Measurements from ENCODE around the gene ARHGEF4. TPM values are rescaled to one million over a fixed set of nuclear protein-coding genes. Genes with fewer than 3 reads are reported as not detected.
A peak's percentile ranks its signal among the peaks of the same experiment; 100 is the strongest.

Gene ARHGEF4
- total RNA-seq, 3 donors from 2014 or later, result 0.94 to 14.0 (median 1.5) TPM

- no peak for TF ChIP-seq CTCF (IDR thresholded peaks at IDR 0.05)
- ATAC-seq (no peak), DNase-seq (no peak)
- Histone ChIP-seq H3K36me3 (ENCODE audit: low read depth) (no peaks in the 10 kb centered on the region), H3K9me3 (no peaks in the 10 kb centered on the region), H3K4me3 (no peak overlapping the region), H3K4me1 (ENCODE audit: low read depth) (peaks cover 7% of the 10 kb centered on the region)
- intact Hi-C loops (cut with DNase I, micrococcal nuclease), result loop anchor here (5.0 kb wide), 1 partner anchor 77 kb away; no protein-coding TSS in a partner anchor
These were observed 41.3 kb upstream of the ARHGEF4 start for GRCh38 chr2:130795431-130795830.

- no peak for ATAC-seq
- intact Hi-C loops (cut with DNase I, micrococcal nuclease), result loop anchor here (5.0 kb wide), 1 partner anchor 76 kb away; no protein-coding TSS in a partner anchor
- no peak for DNase-seq
These were observed 40.4 kb upstream of the ARHGEF4 start for GRCh38 chr2:130796290-130796689.

GRCh38 chr2:130797493-130798435 lies 39.0 kb upstream of the ARHGEF4 start:
- ATAC-seq, result peak; percentile 98
- intact Hi-C loops (cut with DNase I, micrococcal nuclease), result loop anchor here (5.0 kb wide), 1 partner anchor 75 kb away; no protein-coding TSS in a partner anchor
- no peaks in the 10 kb centered on the region for H3K36me3 ChIP-seq (ENCODE audit: low read depth)
- DNase-seq, result peak; percentile 91 to 93 (median 92)
- peaks cover 7% of the 10 kb centered on the region for H3K4me1 ChIP-seq (ENCODE audit: low read depth)
- no peaks in the 10 kb centered on the region for H3K9me3 ChIP-seq
- TF ChIP-seq CTCF (IDR thresholded peaks at IDR 0.05), result peak; percentile 95
- H3K4me3 ChIP-seq, result peak overlapping the region; percentile 39

More at GRCh38 chr2:130796290-130796689, 40.4 kb upstream of the ARHGEF4 start:
- Histone ChIP-seq H3K9me3 (no peaks in the 10 kb centered on the region), H3K4me1 (ENCODE audit: low read depth) (peaks cover 7% of the 10 kb centered on the region), H3K36me3 (ENCODE audit: low read depth) (no peaks in the 10 kb centered on the region), H3K4me3 (no peak overlapping the region)
- TF ChIP-seq CTCF (IDR thresholded peaks at IDR 0.05), result no peak

GRCh38 chr2:130798472-130799218 lies 38.1 kb upstream of the ARHGEF4 start:
- no peaks in the 10 kb centered on the region for H3K9me3 ChIP-seq
- no peak for ATAC-seq
- no peak for DNase-seq
- TF ChIP-seq CTCF (IDR thresholded peaks at IDR 0.05), result no peak
- H3K36me3 ChIP-seq (ENCODE audit: low read depth), result no peaks in the 10 kb centered on the region
- peaks cover 7% of the 10 kb centered on the region for H3K4me1 ChIP-seq (ENCODE audit: low read depth)
- intact Hi-C loops (cut with DNase I, micrococcal nuclease), result loop anchor here (5.0 kb wide), 1 partner anchor 74 kb away; no protein-coding TSS in a partner anchor
- peak overlapping the region; percentile 39 for H3K4me3 ChIP-seq

GRCh38 chr2:130799295-130799694 lies 37.4 kb upstream of the ARHGEF4 start:
- H3K36me3 ChIP-seq (ENCODE audit: low read depth), result no peaks in the 10 kb centered on the region
- no peak overlapping the region for H3K4me3 ChIP-seq
- no peak for DNase-seq
- no peak for TF ChIP-seq CTCF (IDR thresholded peaks at IDR 0.05)
- intact Hi-C loops (cut with DNase I, micrococcal nuclease), result loop anchor here (5.0 kb wide), 1 partner anchor 73 kb away; no protein-coding TSS in a partner anchor
- H3K4me1 ChIP-seq (ENCODE audit: low read depth), result peaks cover 7% of the 10 kb centered on the region
- ATAC-seq, result no peak
- H3K9me3 ChIP-seq, result no peaks in the 10 kb centered on the region
